Parathyroid adenoma (tissue), 2 donors: ENCODE results near the gene APRT.

Source experiments
- H2AFZ ChIP-seq: fragments of 300-600 bp; sonication (generic); one replicate; pipeline ENCODE4 v1.7.0; 2017; ENCODE audit warnings: antibody characterized with exemption, mild to moderate bottlenecking
- H3K27ac ChIP-seq: fragments of 300-600 bp; sonication (generic); one replicate; pipeline ENCODE4 v1.7.0; 2017
- H3K27me3 ChIP-seq: fragments of 300-600 bp; sonication (generic); one replicate; pipeline ENCODE4 v1.7.0; 2017; ENCODE audit warnings: low read length; ENCODE audit not compliant: control insufficient read depth, insufficient read depth
- H3K36me3 ChIP-seq: fragments of 300-600 bp; sonication (generic); one replicate; pipeline ENCODE4 v1.7.0; 2017; ENCODE audit warnings: low read length; ENCODE audit not compliant: control insufficient read depth, insufficient read depth
- H3K4me1 ChIP-seq: fragments of 300-600 bp; sonication (generic); one replicate; pipeline ENCODE4 v1.7.0; 2017; ENCODE audit warnings: control low read depth
- H3K4me2 ChIP-seq: fragments of 300-600 bp; sonication (generic); one replicate; pipeline ENCODE4 v1.7.0; 2017; ENCODE audit warnings: low read length
- H3K4me3 ChIP-seq: fragments of 300-600 bp; sonication (generic); one replicate; pipeline ENCODE4 v1.7.0; 2017; ENCODE audit warnings: low read depth, low read length
- H3K79me2 ChIP-seq: fragments of 300-600 bp; sonication (generic); one replicate; pipeline ENCODE4 v1.7.0; 2017; ENCODE audit warnings: control low read depth
- H3K9ac ChIP-seq: fragments of 300-600 bp; sonication (generic); one replicate; pipeline ENCODE4 v1.7.0; 2017; ENCODE audit warnings: mild to moderate bottlenecking
- H3K9me3 ChIP-seq: fragments of 300-600 bp; sonication (generic); one replicate; pipeline ENCODE4 v1.7.0; 2017; ENCODE audit warnings: low read length; ENCODE audit not compliant: control insufficient read depth
- CTCF ChIP-seq: fragments of 300-600 bp; sonication (generic); IDR thresholded peaks from one replicate; pipeline ENCODE4 v1.7.0; 2017; ENCODE audit warnings: antibody characterized with exemption, mild to moderate bottlenecking
- donor health status: primary hyperparathyroidism.

Gene APRT

GRCh38 chr16:88839745-88840599, 28.2 kb upstream of the APRT start:
- no peak overlapping the region for H3K9ac ChIP-seq
- H3K79me2 ChIP-seq, result no peaks in the 10 kb centered on the region
- H3K27ac ChIP-seq, result no peak overlapping the region
- no peaks in the 10 kb centered on the region for H3K27me3 ChIP-seq
- no peak overlapping the region for H3K4me2 ChIP-seq
- no peaks in the 10 kb centered on the region for H3K9me3 ChIP-seq
- TF ChIP-seq CTCF, result no peak
- H2AFZ ChIP-seq, result no peak overlapping the region
- H3K36me3 ChIP-seq, result no peaks in the 10 kb centered on the region
- H3K4me1 ChIP-seq, result no peaks in the 10 kb centered on the region
- no peak overlapping the region for H3K4me3 ChIP-seq

GRCh38 chr16:88839026-88839529, 27.4 kb upstream of the APRT start:
- Histone ChIP-seq H3K36me3 (no peaks in the 10 kb centered on the region), H2AFZ (no peak overlapping the region), H3K27ac (no peak overlapping the region), H3K4me3 (no peak overlapping the region), H3K79me2 (no peaks in the 10 kb centered on the region), H3K27me3 (no peaks in the 10 kb centered on the region), H3K9ac (no peak overlapping the region), H3K9me3 (no peaks in the 10 kb centered on the region), H3K4me1 (no peaks in the 10 kb centered on the region), H3K4me2 (no peak overlapping the region)
- no peak for TF ChIP-seq CTCF

DNA sequence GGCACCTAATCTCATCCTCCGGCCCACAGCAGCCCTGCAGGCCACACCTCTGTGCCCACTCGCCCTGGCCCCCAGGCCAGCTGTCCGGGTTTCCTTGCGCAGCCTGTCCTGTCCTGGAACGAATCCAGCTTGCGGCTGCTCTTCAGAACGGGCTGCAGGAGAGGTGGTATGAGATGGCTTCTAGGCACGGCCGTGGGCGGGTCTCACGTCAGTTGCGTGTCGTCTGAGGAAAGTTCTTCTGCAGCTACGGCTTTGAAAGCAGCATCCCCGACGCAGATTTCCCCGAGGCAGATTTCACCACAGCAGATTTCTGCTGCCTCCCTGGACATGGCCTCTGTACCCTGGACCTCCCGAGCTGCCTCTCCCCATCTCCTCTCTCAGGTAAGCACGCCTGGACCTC, 26.8 kb upstream of the APRT start:
- Histone ChIP-seq H3K36me3 (no peaks in the 10 kb centered on the region), H3K27me3 (no peaks in the 10 kb centered on the region)
- TF ChIP-seq CTCF, result no peak

GRCh38 chr16:88837806-88838205, 26.1 kb upstream of the APRT start:
- TF ChIP-seq CTCF, result no peak
- Histone ChIP-seq H3K4me1 (no peaks in the 10 kb centered on the region), H3K9me3 (no peaks in the 10 kb centered on the region), H3K27me3 (no peaks in the 10 kb centered on the region), H3K27ac (no peak overlapping the region), H3K4me2 (no peak overlapping the region), H3K79me2 (no peaks in the 10 kb centered on the region), H3K4me3 (no peak overlapping the region), H2AFZ (no peak overlapping the region), H3K9ac (no peak overlapping the region), H3K36me3 (no peaks in the 10 kb centered on the region)

More for the DNA sequence above, 26.8 kb upstream of the APRT start:
- Histone ChIP-seq H3K9ac (no peak overlapping the region), H3K4me2 (no peak overlapping the region), H3K9me3 (no peaks in the 10 kb centered on the region), H3K4me1 (no peaks in the 10 kb centered on the region), H2AFZ (no peak overlapping the region), H3K79me2 (no peaks in the 10 kb centered on the region), H3K27ac (no peak overlapping the region), H3K4me3 (no peak overlapping the region)

- Histone ChIP-seq H3K36me3 (no peaks in the 10 kb centered on the region), H3K9me3 (no peaks in the 10 kb centered on the region), H3K4me1 (no peaks in the 10 kb centered on the region), H3K9ac (no peak overlapping the region), H3K4me3 (no peak overlapping the region), H3K79me2 (no peaks in the 10 kb centered on the region), H3K4me2 (no peak overlapping the region), H3K27ac (no peak overlapping the region), H3K27me3 (no peaks in the 10 kb centered on the region), H2AFZ (no peak overlapping the region)
- TF ChIP-seq CTCF, result no peak
Observed at GRCh38 chr16:88836791-88837190, 25.1 kb upstream of the APRT start.
